K562 (cell line): ENCODE measurements around the gene UBE2L3. TPM values are rescaled to one million over a fixed set of nuclear protein-coding genes. Genes with fewer than 3 reads are reported as not detected.

Source experiments
- ADNP ChIP-seq: fragments of 200-800 bp; sonication (Bioruptor generic); IDR thresholded peaks from 2 replicates; pipeline ENCODE4 v1.6.1; 2016; ENCODE audit warnings: missing genetic modification characterization, missing compliant biosample characterization
- ARID3A ChIP-seq: IDR thresholded peaks from 2 replicates; pipeline ENCODE4 v1.6.1; 2012; ENCODE audit warnings: low read depth, low read length, improper control_type of control experiment, borderline replicate concordance
- ARID4B ChIP-seq: sonication (generic); formaldehyde crosslinking; IDR thresholded peaks from 2 replicates; pipeline ENCODE4 v1.8.0; 2022; ENCODE audit warnings: mild to moderate bottlenecking, missing genetic modification reagents
- CTBP1 ChIP-seq: fragments of 450-650 bp; IDR thresholded peaks from 2 replicates; pipeline ENCODE4 v1.6.1; 2016; ENCODE audit warnings: borderline replicate concordance
- E2F1 ChIP-seq: sonication (generic); formaldehyde crosslinking; IDR thresholded peaks from 2 replicates; pipeline ENCODE4 v1.8.1; 2023; ENCODE audit warnings: mild to moderate bottlenecking, missing genetic modification reagents, moderate library complexity
- GABPB2 ChIP-seq: fragments of 250-450 bp; sonication (Bioruptor Pico); conservative IDR thresholded peaks from 2 replicates; pipeline ENCODE4 v1.5.1; 2021; ENCODE audit warnings: mild to moderate bottlenecking
- HMG20B ChIP-seq: fragments of 250-450 bp; sonication (Bioruptor Pico); IDR thresholded peaks from 2 replicates; pipeline ENCODE4 v1.5.0; 2021; ENCODE audit warnings: mild to moderate bottlenecking
- HSF4 ChIP-seq: fragments of 250-450 bp; sonication (Bioruptor Pico); IDR thresholded peaks from 2 replicates; pipeline ENCODE4 v2.1.2; 2022; ENCODE audit warnings: mild to moderate bottlenecking, moderate library complexity, borderline replicate concordance
- KAT2B ChIP-seq: IDR thresholded peaks from one replicate; pipeline ENCODE4 v1.6.1; 2012; ENCODE audit warnings: low read depth, mild to moderate bottlenecking, control low read depth, inconsistent platforms, low read length, moderate library complexity
- MXI1 ChIP-seq: IDR thresholded peaks from 2 replicates; pipeline ENCODE4 v1.6.1; 2011; ENCODE audit warnings: low read depth, mild to moderate bottlenecking, improper control_type of control experiment, low read length
- NEUROD1 ChIP-seq: fragments of 150-350 bp; IDR thresholded peaks from 2 replicates; pipeline ENCODE4 v1.6.1; 2014; ENCODE audit warnings: borderline replicate concordance, low read length, low read depth; ENCODE audit not compliant: partially characterized antibody
- NFYB ChIP-seq: IDR thresholded peaks from 2 replicates; pipeline ENCODE4 v1.6.1; 2011; ENCODE audit warnings: mild to moderate bottlenecking, moderate library complexity; ENCODE audit not compliant: insufficient read length; ENCODE audit errors: extremely low read depth
- RFX5 ChIP-seq: IDR thresholded peaks from 2 replicates; pipeline ENCODE4 v1.6.1; 2011; ENCODE audit warnings: low read depth, mild to moderate bottlenecking, improper control_type of control experiment, low read length
- SMARCB1 ChIP-seq: IDR thresholded peaks from 2 replicates; pipeline ENCODE4 v1.6.1; 2011; ENCODE audit warnings: improper control_type of control experiment, low read depth; ENCODE audit not compliant: insufficient read length
- TBL1XR1 ChIP-seq, 2 experiments: IDR thresholded peaks; 2 replicates each; pipeline ENCODE4 v1.6.1; 2012; ENCODE audit warnings: improper control_type of control experiment in 2 of 2, low read length in 2 of 2, mild to moderate bottlenecking in 1 of 2
- TFE3 ChIP-seq: fragments of 450-650 bp; formaldehyde crosslinking; IDR thresholded peaks from 2 replicates; pipeline ENCODE4 v1.4.0; 2020; ENCODE audit warnings: mild to moderate bottlenecking, mixed read lengths
- polyA plus RNA-seq, 8 experiments: library from polyadenylated mRNA; depleted of rRNA in 4 of 8; stranded (reverse) in 5 of 8; unstranded in 3 of 8; fragments of >200 nt; fragmentation: Nextera tagmentation in 2 of 8; fragmentation: Illumina TruSeq in 1 of 8; extraction: Ambion mirVana in 2 of 8; extraction: Trizol in 1 of 8; gene quantifications; 2 replicates each; pipeline versions ENCODE4 v1.2.1 to v1.2.3, GENCODE V29; 2011 to 2014; ENCODE audit warnings: inconsistent platforms in 1 of 8, missing spikeins in 1 of 8
- total RNA-seq, 7 experiments: library from RNA; depleted of rRNA in 6 of 7; stranded (reverse); fragments of >200 nt in 6 of 7; fragmentation: Illumina TruSeq in 2 of 7; extraction: Trizol in 2 of 7; gene quantifications; 2 replicates each; pipeline versions ENCODE4 v1.2.1 to v1.2.3, GENCODE V29; 2011 to 2021; ENCODE audit warnings: low replicate concordance in 1 of 7

The UBE2L3 gene
- total and polyA plus RNA-seq, 9 of the 15 experiments (the other 6 are each of a cell fraction or from before 2014, with no cell fraction given), result 215 to 625 (median 285) TPM

GRCh38 chr22:21646608-21647590 lies 79.4 kb downstream of the UBE2L3 start (continued):
- TF ChIP-seq E2F1 (CRISPR knock-in tag) (peak; percentile 83; the same call in 1 of the 2 replicates), GABPB2 (CRISPR knock-in tag) (no peak), KAT2B (no peak), ARID3A (peak; percentile 89; the same call in 1 of the 2 replicates), ADNP (no peak), TFE3 (CRISPR knock-in tag) (no peak), NEUROD1 (peak; percentile 64), MXI1 (peak; percentile 46; the same call in 1 of the 2 replicates), CTBP1 (no peak), HMG20B (CRISPR knock-in tag) (no peak), ARID4B (no peak), SMARCB1 (no peak), HSF4 (no peak), TBL1XR1 (IDR thresholded peaks at IDR 0.05; ENCODE audit: low read length in 2 of 2) (peak; percentile 69 to 90; a peak in 3 of 4 replicates), RFX5 (0 out of 2 replicates have a peak, but pooled peaks have one; percentile 57), NFYB (no peak)
